GM12891 (cell line): ENCODE results near the gene ZRANB3.

Experiments used
- PAX5 ChIP-seq: IDR thresholded peaks from 2 replicates; pipeline ENCODE4 v1.6.1; 2011; ENCODE audit warnings: low read length, moderate library complexity, mild to moderate bottlenecking; ENCODE audit not compliant: insufficient read depth, severe bottlenecking
- POLR2A ChIP-seq: IDR thresholded peaks from 2 replicates; pipeline ENCODE4 v1.6.1; 2011; ENCODE audit warnings: low read depth, low read length, control low read depth
- POLR2AphosphoS5 ChIP-seq: IDR thresholded peaks from 2 replicates; pipeline ENCODE4 v1.6.1; 2011; ENCODE audit warnings: low read depth, low read length, control low read depth
- POU2F2 ChIP-seq: IDR thresholded peaks from 2 replicates; pipeline ENCODE4 v1.6.1; 2011; ENCODE audit warnings: low read depth, mild to moderate bottlenecking, control low read depth, low read length, moderate library complexity
- SPI1 ChIP-seq: IDR thresholded peaks from 2 replicates; pipeline ENCODE4 v1.6.1; 2011; ENCODE audit warnings: low read depth, low read length, control low read depth
- TAF1 ChIP-seq: IDR thresholded peaks from 2 replicates; pipeline ENCODE4 v1.6.1; 2011; ENCODE audit warnings: low read depth, low read length, control low read depth

GRCh38 chr2:135299165-135299564, 231.9 kb downstream of the ZRANB3 start:
- TF ChIP-seq POLR2A (no peak), TAF1 (no peak), PAX5 (no peak), POLR2AphosphoS5 (no peak), SPI1 (no peak), POU2F2 (no peak)
